Neural crest cell (in vitro differentiated cells): ENCODE data around the gene TMEM164. TPM values are rescaled to one million over a fixed set of nuclear protein-coding genes. Genes with fewer than 3 reads are reported as not detected.
A peak's percentile ranks its signal among the peaks of the same experiment; 100 is the strongest.

Experiments
- DNase-seq: peaks from one replicate; pipeline ENCODE4 v3.0.0; 2021; ENCODE audit warnings: low read depth, mixed read lengths, low spot score
- H3K27ac Mint-ChIP-seq: one replicate; pipeline ENCODE4 v1.8.0; 2021; ENCODE audit warnings: mild to moderate bottlenecking, mixed read lengths; ENCODE audit not compliant: unreplicated experiment
- H3K27me3 Mint-ChIP-seq: 2 replicates; pipeline ENCODE4 v1.8.0; 2021; ENCODE audit warnings: low read depth, mild to moderate bottlenecking, mixed read lengths
- H3K36me3 Mint-ChIP-seq: 2 replicates; pipeline ENCODE4 v1.8.0; 2021; ENCODE audit warnings: low read depth, mild to moderate bottlenecking, mixed read lengths
- H3K4me1 Mint-ChIP-seq: 2 replicates; pipeline ENCODE4 v1.8.0; 2021; ENCODE audit warnings: mixed read lengths
- H3K4me3 Mint-ChIP-seq: one replicate; pipeline ENCODE4 v1.8.0; 2021; ENCODE audit warnings: mild to moderate bottlenecking, mixed read lengths
- H3K9me3 Mint-ChIP-seq: 2 replicates; pipeline ENCODE4 v1.8.0; 2021; ENCODE audit warnings: mixed read lengths
- CTCF ChIP-seq: fragments of 200-600 bp; sonication (generic); conservative IDR thresholded peaks from 2 replicates; pipeline ENCODE4 v1.5.0; 2021; ENCODE audit warnings: antibody characterized with exemption, mild to moderate bottlenecking
- total RNA-seq: library from RNA; stranded (reverse); gene quantifications from 2 replicates; pipeline ENCODE4 v1.2.1, GENCODE V29; 2021

The TMEM164 gene
- total RNA-seq, 1 donor from 2014 or later, result 90.2 TPM

DNA sequence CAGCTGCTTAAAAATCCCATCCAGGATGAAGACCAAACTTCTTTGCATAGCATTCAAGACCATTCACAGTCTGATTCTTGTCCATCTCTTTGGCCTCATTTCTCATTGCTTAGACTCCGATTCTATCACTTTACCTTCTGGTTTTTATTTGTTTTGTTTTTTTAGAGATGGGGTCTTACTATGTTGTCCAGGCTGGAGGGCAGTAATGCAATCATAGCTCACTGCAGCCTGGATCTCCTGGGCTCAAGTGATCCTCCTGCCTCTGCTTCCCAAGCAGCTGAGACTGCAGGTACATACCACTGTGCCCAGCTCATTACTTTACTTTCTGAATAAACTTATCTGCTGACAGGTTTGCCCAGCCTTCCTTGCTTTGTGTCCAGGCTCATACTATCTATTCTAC lies 152.8 kb downstream of the TMEM164 start:
- no peak for TF ChIP-seq CTCF
- H3K27me3 Mint-ChIP-seq, result no peaks in the 10 kb centered on the region
- no peaks in the 10 kb centered on the region for H3K9me3 Mint-ChIP-seq
- no peaks in the 10 kb centered on the region for H3K4me1 Mint-ChIP-seq
- no peak for DNase-seq
- no peaks in the 10 kb centered on the region for H3K36me3 Mint-ChIP-seq
- H3K4me3 Mint-ChIP-seq, result no peak overlapping the region
- H3K27ac Mint-ChIP-seq, result no peak overlapping the region

- H3K4me1 Mint-ChIP-seq, result no peaks in the 10 kb centered on the region
- TF ChIP-seq CTCF, result peak; percentile 83
- no peaks in the 10 kb centered on the region for H3K9me3 Mint-ChIP-seq
- no peaks in the 10 kb centered on the region for H3K27me3 Mint-ChIP-seq
- H3K27ac Mint-ChIP-seq, result no peak overlapping the region
- H3K4me3 Mint-ChIP-seq, result no peak overlapping the region
- no peaks in the 10 kb centered on the region for H3K36me3 Mint-ChIP-seq
- no peak for DNase-seq
Measured at GRCh38 chrX:110156167-110156754, 153.3 kb downstream of the TMEM164 start.

DNA sequence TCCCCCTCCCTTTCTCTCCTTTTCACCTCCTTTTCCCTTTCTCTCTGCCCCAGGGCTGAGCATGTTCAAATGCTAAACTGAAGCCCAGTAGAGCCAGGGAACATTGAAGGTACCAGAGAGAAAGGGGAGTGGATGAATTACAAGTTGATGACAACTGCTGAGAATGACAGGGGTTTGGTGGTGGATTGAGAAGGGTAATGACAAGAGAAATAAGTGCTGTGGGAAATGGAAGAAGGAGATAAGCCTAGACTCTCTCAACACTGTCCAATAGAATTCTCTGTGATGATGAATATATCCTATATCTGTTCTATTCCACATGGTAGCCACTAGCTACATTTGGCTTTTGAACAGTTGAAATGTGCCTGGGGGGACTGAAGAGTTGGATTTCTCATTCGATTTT lies 154.5 kb downstream of the TMEM164 start:
- Mint-ChIP-seq H3K4me3 (no peak overlapping the region), H3K9me3 (no peaks in the 10 kb centered on the region), H3K36me3 (no peaks in the 10 kb centered on the region), H3K27me3 (no peaks in the 10 kb centered on the region), H3K27ac (no peak overlapping the region), H3K4me1 (no peaks in the 10 kb centered on the region)
- no peak for DNase-seq
- TF ChIP-seq CTCF, result no peak

- H3K27me3 Mint-ChIP-seq, result no peaks in the 10 kb centered on the region
- no peak for TF ChIP-seq CTCF
Measured at GRCh38 chrX:110159235-110159634, 156.3 kb downstream of the TMEM164 start.

DNA sequence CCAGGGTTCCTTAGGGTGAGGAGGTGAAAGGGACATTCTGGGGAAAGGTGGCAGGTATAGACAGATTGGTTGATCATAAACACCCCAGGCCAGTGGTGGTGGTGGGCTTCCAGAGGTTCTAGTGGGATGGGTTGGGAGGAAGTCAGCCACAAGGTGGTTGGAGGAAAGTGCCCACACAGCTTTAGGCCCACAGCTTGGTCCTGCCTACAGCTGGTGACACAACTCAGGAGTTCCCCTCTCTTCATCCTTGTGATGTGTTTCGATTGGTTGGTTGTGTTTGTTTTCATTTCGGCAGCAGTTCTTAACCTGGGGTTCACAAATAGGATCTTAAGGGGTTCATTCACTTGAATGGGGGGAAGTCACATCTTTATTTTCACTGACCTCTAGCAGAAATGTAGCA lies 157.0 kb downstream of the TMEM164 start:
- Mint-ChIP-seq H3K9me3 (no peaks in the 10 kb centered on the region), H3K36me3 (no peaks in the 10 kb centered on the region), H3K4me1 (no peaks in the 10 kb centered on the region), H3K27ac (no peak overlapping the region), H3K4me3 (no peak overlapping the region), H3K27me3 (no peaks in the 10 kb centered on the region)
- no peak for TF ChIP-seq CTCF
- no peak for DNase-seq

More at GRCh38 chrX:110159235-110159634, 156.3 kb downstream of the TMEM164 start:
- no peaks in the 10 kb centered on the region for H3K9me3 Mint-ChIP-seq
- no peaks in the 10 kb centered on the region for H3K4me1 Mint-ChIP-seq
- no peak for DNase-seq
- no peak overlapping the region for H3K27ac Mint-ChIP-seq
- H3K4me3 Mint-ChIP-seq, result no peak overlapping the region
- H3K36me3 Mint-ChIP-seq, result no peaks in the 10 kb centered on the region

DNA sequence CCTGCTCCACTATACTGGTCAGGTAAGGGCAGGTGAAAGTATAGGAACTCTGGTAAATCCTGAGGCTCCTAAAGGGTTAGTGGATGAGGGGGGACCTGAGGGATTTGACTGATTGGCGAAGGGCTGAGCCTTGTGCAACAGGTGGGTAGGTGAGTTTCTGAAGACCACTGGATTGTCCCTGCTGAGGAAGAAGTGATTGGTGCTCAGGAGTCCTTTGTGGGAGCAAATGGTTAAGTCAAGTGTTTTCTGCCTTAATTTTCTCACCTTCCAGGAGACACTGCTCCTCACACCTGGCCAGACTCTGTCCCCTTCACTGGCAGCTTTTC lies 158.4 kb downstream of the TMEM164 start:
- no peak for DNase-seq
- no peaks in the 10 kb centered on the region for H3K36me3 Mint-ChIP-seq
- H3K27ac Mint-ChIP-seq, result no peak overlapping the region
- H3K4me1 Mint-ChIP-seq, result no peaks in the 10 kb centered on the region
- no peaks in the 10 kb centered on the region for H3K27me3 Mint-ChIP-seq
- H3K9me3 Mint-ChIP-seq, result no peaks in the 10 kb centered on the region
- no peak overlapping the region for H3K4me3 Mint-ChIP-seq
- TF ChIP-seq CTCF, result no peak
